Esophagus squamous epithelium (tissue), 5 donors: ENCODE results near the gene INTS1. TPM values are rescaled to one million over a fixed set of nuclear protein-coding genes. Genes with fewer than 3 reads are reported as not detected.

ENCODE experiments used
- DNase-seq: peaks from one replicate; lab custom pipeline; 2025; lab: John Stamatoyannopoulos, UW
- H3K27ac ChIP-seq, 4 donors: fragments of 200-600 bp; sonication (generic); one replicate each; pipeline ENCODE4 v1.5.1; 2016 to 2019; ENCODE audit warnings: mild to moderate bottlenecking in 1 of 4
- H3K27me3 ChIP-seq, 4 donors: fragments of 200-600 bp; sonication (generic); 1 replicate in 3 of 4; 2 replicates in 1 of 4; pipeline versions ENCODE4 v1.5.1 to v1.6.0; 2017 to 2021; ENCODE audit warnings: antibody characterized with exemption in 1 of 4
- H3K36me3 ChIP-seq, 3 donors: fragments of 200-600 bp; sonication (generic); one replicate each; pipeline ENCODE4 v1.5.1; 2016 to 2019
- H3K4me1 ChIP-seq, 3 donors: fragments of 200-600 bp; sonication (generic); one replicate each; pipeline ENCODE4 v1.5.1; 2017 to 2019
- H3K4me3 ChIP-seq, 4 donors: fragments of 200-600 bp; sonication (generic); 1 replicate in 3 of 4; 2 replicates in 1 of 4; pipeline ENCODE4 v1.5.1; 2016 to 2019; ENCODE audit warnings: mild to moderate bottlenecking in 2 of 4, moderate library complexity in 1 of 4
- H3K9me3 ChIP-seq, 3 donors: fragments of 200-600 bp; sonication (generic); one replicate each; pipeline ENCODE4 v1.5.1; 2016 to 2019
- CTCF ChIP-seq, 6 experiments: fragments of 450-650 bp in 4 of 6; fragments of 200-600 bp in 2 of 6; sonication (generic) in 2 of 6; IDR thresholded peaks; one replicate each; pipeline ENCODE4 v1.5.1; 2016 to 2019; ENCODE audit warnings: antibody characterized with exemption in 6 of 6, mild to moderate bottlenecking in 4 of 6, moderate library complexity in 4 of 6
- POLR2A ChIP-seq, 4 donors: fragments of 450-650 bp; IDR thresholded peaks; one replicate each; pipeline ENCODE4 v1.6.1; 2017; ENCODE audit warnings: antibody characterized with exemption in 4 of 4, mild to moderate bottlenecking in 4 of 4, moderate library complexity in 3 of 4
- WGBS, 2 donors: methylation state at CpG; one replicate each; pipeline ENCODE4 v1.1.5; 2018; 5-methylcytosine and 5-hydroxymethylcytosine counted together
- intact Hi-C: fragments of 100-400 bp; cut with DNase I; formaldehyde crosslinking; loops from one replicate; pipeline ENCODE4 v1.15.0; 2022
- total RNA-seq, 4 donors: library from RNA; depleted of rRNA; stranded (reverse); fragments of >200 nt; gene quantifications; one replicate each; pipeline ENCODE4 v1.1.0, GENCODE V29; 2016
- donor health status: DM: yes; HTN: yes; CAD: no.

The INTS1 gene
- total RNA-seq, 4 donors from 2014 or later: 27.8 to 45.3 (median 36.6) TPM

DNA sequence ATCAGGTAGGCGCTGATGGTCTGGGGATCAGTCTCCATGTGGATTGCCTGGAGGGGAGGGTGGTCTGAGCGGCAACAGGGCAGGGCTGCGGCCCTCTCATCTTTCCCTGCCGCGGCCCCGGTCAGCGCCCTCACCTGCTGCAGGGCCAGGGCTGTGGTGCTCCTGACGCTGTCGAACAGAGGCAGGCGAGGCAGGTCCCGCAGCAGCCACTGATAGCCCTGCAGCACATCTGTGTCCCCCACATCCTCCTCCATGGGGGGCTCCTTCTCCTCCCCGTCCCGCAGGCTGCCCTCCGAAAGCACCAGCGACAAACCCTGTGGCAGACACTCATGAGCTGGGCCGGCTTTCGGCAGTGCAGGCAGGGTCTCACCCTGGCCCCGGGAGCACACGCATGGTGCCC is 19.0 kb downstream of the INTS1 start:
- Histone ChIP-seq H3K36me3 (peaks cover 64 to 100% (median 66%) of the 10 kb centered on the region in 3 donors), H3K27ac (no peak overlapping the region), H3K4me3 (no peak overlapping the region), H3K4me1 (no peaks in the 10 kb centered on the region), H3K9me3 (no peaks in the 10 kb centered on the region), H3K27me3 (no peaks in the 10 kb centered on the region)
- TF ChIP-seq POLR2A (IDR thresholded peaks at IDR 0.05) (no peak), CTCF (IDR thresholded peaks at IDR 0.05) (no peak)
- intact Hi-C loops: no loop called here
- WGBS, 2 donors: 100% methylated on average over 1 of the region's 19 CpGs
- no peak for DNase-seq

- 89 to 97% methylated on average over 5 to 11 of the region's 12 CpGs for WGBS, 2 donors
- Histone ChIP-seq H3K36me3 (peaks cover 67 to 100% (median 68%) of the 10 kb centered on the region in 3 donors), H3K4me3 (no peak overlapping the region), H3K4me1 (no peaks in the 10 kb centered on the region), H3K9me3 (no peaks in the 10 kb centered on the region), H3K27ac (no peak overlapping the region), H3K27me3 (no peaks in the 10 kb centered on the region)
- TF ChIP-seq POLR2A (IDR thresholded peaks at IDR 0.05): no peak
- no peak for TF ChIP-seq CTCF (IDR thresholded peaks at IDR 0.05)
- intact Hi-C loops: no loop called here
- DNase-seq: no peak
Observed at GRCh38 chr7:1484569-1484968, 19.6 kb downstream of the INTS1 start.

DNA sequence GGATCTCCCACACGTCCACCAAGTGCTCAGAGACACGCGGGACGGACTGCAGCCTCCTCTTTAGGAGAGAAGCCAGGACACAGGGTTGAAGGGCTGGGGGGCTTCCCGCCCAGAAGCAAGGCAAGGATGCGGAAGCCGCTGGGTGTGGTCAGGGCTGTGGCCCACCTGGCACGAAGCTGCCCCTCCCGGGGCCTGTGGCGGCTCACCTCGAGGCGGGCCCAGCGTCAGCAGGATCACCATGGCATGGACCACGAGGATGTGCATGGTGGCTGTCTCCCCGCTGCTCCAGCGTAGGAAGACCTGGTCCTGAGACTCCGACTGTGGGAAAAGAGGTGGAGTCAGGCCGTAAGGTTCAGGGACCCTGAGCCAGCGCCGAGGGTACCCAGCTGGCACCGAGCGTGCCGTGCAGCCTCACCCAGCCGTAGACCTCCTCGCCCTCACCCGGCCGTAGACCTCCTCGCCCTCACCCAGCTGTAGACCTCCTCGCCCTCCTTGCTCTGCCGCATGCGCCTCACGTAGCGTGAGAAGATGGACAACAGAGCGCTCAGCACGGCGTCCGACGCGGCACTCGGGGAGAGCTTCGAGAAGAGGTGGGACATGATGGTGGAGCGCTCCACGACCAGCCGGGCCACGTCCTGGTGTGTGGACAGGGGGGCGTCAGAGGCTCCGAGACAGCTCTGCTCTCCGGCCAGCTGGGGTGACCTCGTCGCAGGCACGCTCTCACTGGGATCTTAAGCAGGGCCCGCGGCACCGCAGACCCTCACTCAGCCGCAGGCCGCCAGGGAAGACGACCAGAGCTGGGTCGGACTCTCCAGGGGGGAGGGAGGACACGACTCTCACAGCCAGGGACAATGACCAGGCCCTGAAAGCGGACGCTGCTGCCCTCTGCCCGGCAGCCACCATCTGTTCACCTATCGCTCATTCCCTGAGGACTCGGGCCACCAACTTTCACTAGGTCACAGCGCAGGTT is 20.4 kb downstream of the INTS1 start:
- TF ChIP-seq POLR2A (IDR thresholded peaks at IDR 0.05) (no peak), CTCF (IDR thresholded peaks at IDR 0.05) (no peak)
- Histone ChIP-seq H3K36me3 (peaks cover 60 to 100% (median 72%) of the 10 kb centered on the region in 3 donors), H3K9me3 (no peaks in the 10 kb centered on the region), H3K4me1 (no peaks in the 10 kb centered on the region), H3K27me3 (no peaks in the 10 kb centered on the region), H3K4me3 (no peak overlapping the region), H3K27ac (no peak overlapping the region)
- intact Hi-C loops: no loop called here
- 96 to 97% methylated on average over 19 to 27 of the region's 65 CpGs for WGBS, 2 donors
- DNase-seq: no peak

GRCh38 chr7:1483079-1483478 is 21.1 kb downstream of the INTS1 start:
- Histone ChIP-seq H3K36me3 (peaks cover 61 to 100% (median 75%) of the 10 kb centered on the region in 3 donors), H3K4me3 (no peak overlapping the region), H3K27ac (no peak overlapping the region), H3K9me3 (no peaks in the 10 kb centered on the region), H3K4me1 (no peaks in the 10 kb centered on the region), H3K27me3 (no peaks in the 10 kb centered on the region)
- intact Hi-C loops: no loop called here
- no CpG with 5 or more reads among the region's 22 CpGs for WGBS, 2 donors
- TF ChIP-seq CTCF (IDR thresholded peaks at IDR 0.05): no peak
- no peak for TF ChIP-seq POLR2A (IDR thresholded peaks at IDR 0.05)
- DNase-seq: no peak

DNA sequence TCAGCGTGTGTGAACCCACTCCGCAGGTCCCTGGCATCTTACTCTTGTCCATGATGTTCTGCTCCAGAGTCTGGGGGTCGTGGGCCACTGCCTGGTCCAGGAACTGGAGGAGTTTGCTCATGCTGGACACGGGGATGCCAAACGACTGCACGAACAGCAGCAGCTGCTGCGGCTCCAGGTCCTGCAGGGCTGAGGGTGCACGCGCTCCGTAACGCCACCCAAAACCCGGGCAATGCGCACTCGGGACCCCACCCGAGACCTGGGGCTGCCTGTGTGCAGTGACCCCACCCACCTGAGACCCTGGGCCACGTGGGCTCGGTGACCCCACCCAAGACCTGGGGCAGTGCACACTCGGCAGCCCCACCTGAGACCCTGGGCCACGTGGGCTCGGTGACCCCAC is 22.9 kb downstream of the INTS1 start:
- intact Hi-C loops: no loop called here

More for the DNA sequence above, 22.9 kb downstream of the INTS1 start:
- no peak for DNase-seq
- WGBS, 2 donors: 72 to 76% methylated on average over 5 to 7 of the region's 20 CpGs
- H3K9me3 ChIP-seq: no peaks in the 10 kb centered on the region
- H3K4me3 ChIP-seq: no peak overlapping the region
- no peak for TF ChIP-seq POLR2A (IDR thresholded peaks at IDR 0.05)
- no peak for TF ChIP-seq CTCF (IDR thresholded peaks at IDR 0.05)
- no peaks in the 10 kb centered on the region for H3K4me1 ChIP-seq
- no peaks in the 10 kb centered on the region for H3K27me3 ChIP-seq
- peaks cover 58 to 100% (median 60%) of the 10 kb centered on the region in 3 donors for H3K36me3 ChIP-seq
- H3K27ac ChIP-seq: no peak overlapping the region
